ENCODE measurements around the gene SLC25A4.

The SLC25A4 gene

GRCh38 chr4:185134307-185134869 is 8.7 kb upstream of the SLC25A4 start:
- H3K4me3 ChIP-seq (ENCODE audit: low read length), result no peak overlapping the region
- DNase-seq (ENCODE audit: low read depth), result peak; percentile 62
- peak; percentile 65 for TF ChIP-seq CTCF (IDR thresholded peaks at IDR 0.05; ENCODE audit: insufficient read depth, low read depth, low read length, missing control alignments)

- no peak for DNase-seq (ENCODE audit: low read depth)
- H3K4me3 ChIP-seq (ENCODE audit: low read length), result no peak overlapping the region
- no peak for TF ChIP-seq CTCF (IDR thresholded peaks at IDR 0.05; ENCODE audit: insufficient read depth, low read depth, low read length, missing control alignments)
Observed at GRCh38 chr4:185137233-185137925, 5.7 kb upstream of the SLC25A4 start.

GRCh38 chr4:185138161-185138560 is 4.9 kb upstream of the SLC25A4 start:
- no peak for DNase-seq (ENCODE audit: low read depth)
- H3K4me3 ChIP-seq (ENCODE audit: low read length), result no peak overlapping the region
- no peak for TF ChIP-seq CTCF (IDR thresholded peaks at IDR 0.05; ENCODE audit: insufficient read depth, low read depth, low read length, missing control alignments)

GRCh38 chr4:185139736-185140135 is 3.3 kb upstream of the SLC25A4 start:
- DNase-seq (ENCODE audit: low read depth), result peak; percentile 14
- no peak for TF ChIP-seq CTCF (IDR thresholded peaks at IDR 0.05; ENCODE audit: insufficient read depth, low read depth, low read length, missing control alignments)
- no peak overlapping the region for H3K4me3 ChIP-seq (ENCODE audit: low read length)

- no peak for TF ChIP-seq CTCF (IDR thresholded peaks at IDR 0.05; ENCODE audit: insufficient read depth, low read depth, low read length, missing control alignments)
- no peak overlapping the region for H3K4me3 ChIP-seq (ENCODE audit: low read length)
- DNase-seq (ENCODE audit: low read depth), result no peak
Observed at GRCh38 chr4:185141777-185142176, 1.3 kb upstream of the SLC25A4 start.

- peak; percentile 24 for DNase-seq (ENCODE audit: low read depth)
- no peak for TF ChIP-seq CTCF (IDR thresholded peaks at IDR 0.05; ENCODE audit: insufficient read depth, low read depth, low read length, missing control alignments)
- H3K4me3 ChIP-seq (ENCODE audit: low read length), result peak overlapping the region; percentile 68
Observed at GRCh38 chr4:185142564-185142911, 528 bp upstream of the SLC25A4 start.

GRCh38 chr4:185143601-185143969 is 519 bp downstream of the SLC25A4 start:
- DNase-seq (ENCODE audit: low read depth), result peak; percentile 67
- peak overlapping the region; percentile 68 for H3K4me3 ChIP-seq (ENCODE audit: low read length)
- no peak for TF ChIP-seq CTCF (IDR thresholded peaks at IDR 0.05; ENCODE audit: insufficient read depth, low read depth, low read length, missing control alignments)

Measured in epithelial cell of esophagus (primary cell).